HG02884 (cell line): ENCODE data around the gene ATP4B.
A peak's percentile ranks its signal among the peaks of the same experiment; 100 is the strongest.

Source experiments
- ATAC-seq: cut with Tn5 transposase; IDR thresholded peaks from one replicate; pipeline ENCODE4 v1.9.1; 2021; ENCODE audit warnings: mild to moderate bottlenecking, moderate library complexity; ENCODE audit not compliant: unreplicated experiment

ATP4B gene

DNA sequence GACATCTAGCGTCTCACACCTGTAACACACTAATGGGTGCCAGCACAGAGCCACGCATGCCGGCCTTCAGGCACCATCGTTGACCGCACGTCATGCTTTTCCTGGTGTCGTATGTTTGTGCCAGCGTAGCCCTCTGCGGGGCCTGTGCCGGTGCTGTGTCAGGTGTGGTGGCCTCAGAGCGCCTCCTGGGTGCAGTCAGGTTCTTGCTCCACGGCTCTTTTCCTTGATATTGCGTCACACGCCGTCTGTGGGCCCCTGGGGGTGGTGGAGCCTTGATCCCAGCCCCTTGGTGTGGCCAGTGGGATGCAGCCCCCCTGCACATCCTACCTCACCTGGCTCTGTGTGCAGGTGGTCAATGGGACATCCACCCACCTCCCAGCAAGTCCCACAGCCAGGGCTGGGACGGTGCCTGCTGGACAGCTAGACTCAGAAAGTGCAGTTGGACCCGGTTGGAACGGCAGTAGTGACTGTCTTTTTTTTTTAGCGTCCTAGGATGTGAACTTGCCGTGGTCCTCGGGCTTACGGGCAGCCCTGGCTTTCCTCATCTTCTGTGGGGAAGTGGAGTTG lies 48.9 kb downstream of the ATP4B start:
- ATAC-seq: no peak

DNA sequence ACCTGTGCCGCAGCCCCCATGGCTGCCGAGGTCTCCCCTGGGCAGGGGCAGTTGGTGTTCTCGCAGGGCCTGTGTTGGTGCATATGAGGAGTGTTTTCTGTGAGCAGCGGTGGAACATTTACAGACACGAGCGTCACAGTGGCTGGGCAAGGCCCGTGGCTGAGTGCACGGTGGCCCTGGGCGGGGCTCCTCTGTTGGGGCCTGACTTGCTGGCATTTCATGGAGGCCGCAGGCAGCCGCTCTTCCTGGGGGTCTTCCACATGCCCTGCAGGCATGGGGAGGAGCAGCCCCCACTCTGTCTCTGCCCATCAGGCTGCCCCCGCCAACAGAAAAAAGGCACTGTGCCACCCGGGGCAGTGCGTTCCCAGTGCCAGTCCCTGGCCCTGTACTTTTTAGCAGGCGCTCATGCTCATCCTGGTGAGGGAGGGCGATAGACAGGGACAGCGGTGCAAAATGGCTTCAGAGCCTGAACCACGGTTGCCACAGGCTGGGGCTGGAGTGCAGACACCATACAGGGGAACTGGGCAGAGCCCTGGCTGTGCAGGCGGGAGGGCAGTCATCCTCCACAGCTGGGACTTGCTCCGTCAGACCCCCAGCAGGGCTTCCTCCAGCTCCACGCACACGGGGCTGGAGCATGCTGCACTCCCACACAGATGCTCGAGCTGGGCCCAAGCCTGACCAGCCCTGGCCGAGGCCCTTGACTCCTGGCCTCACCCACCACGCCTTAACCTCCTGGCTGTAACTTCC lies 49.9 kb downstream of the ATP4B start:
- no peak for ATAC-seq

DNA sequence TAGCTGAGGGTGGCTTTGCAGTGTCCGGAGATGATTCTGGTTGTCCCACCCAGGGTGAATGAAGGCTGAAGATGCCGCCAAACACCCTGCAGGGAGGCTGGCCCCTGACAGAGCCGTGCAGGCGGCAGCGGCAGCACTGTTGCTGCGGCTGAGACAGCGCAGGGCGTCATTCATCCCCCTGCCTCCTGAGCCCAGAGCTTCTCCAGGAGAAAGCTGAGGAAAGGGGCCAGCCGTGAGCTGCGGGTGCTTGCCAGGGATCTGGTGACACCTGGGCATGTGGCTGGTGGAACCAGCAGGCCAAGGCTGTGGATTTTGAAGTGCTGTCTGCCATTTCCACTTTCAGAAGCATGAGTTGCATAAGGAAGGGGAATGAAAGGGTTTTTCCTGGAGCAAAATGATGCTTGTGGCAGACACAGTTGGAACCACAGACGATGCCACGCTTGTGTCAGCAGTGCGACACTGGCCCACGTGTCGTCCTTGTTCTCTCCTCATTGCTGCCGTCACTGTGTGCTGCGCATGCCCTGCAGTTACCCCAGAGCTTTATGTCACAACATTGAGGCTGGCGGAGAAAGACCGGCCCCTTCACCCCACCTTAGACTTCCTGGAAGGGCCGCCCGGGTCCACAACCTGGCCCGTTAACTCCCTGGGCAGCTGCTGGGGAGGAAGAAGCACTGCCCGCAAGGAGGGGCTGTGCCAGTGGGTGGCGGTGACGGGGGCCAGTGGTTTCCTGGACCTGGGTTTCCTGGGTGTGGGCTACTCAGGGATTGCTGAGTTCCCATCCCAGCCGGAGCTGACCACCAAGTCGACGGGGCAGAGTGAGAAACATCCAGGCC lies 50.7 kb downstream of the ATP4B start:
- no peak for ATAC-seq

DNA sequence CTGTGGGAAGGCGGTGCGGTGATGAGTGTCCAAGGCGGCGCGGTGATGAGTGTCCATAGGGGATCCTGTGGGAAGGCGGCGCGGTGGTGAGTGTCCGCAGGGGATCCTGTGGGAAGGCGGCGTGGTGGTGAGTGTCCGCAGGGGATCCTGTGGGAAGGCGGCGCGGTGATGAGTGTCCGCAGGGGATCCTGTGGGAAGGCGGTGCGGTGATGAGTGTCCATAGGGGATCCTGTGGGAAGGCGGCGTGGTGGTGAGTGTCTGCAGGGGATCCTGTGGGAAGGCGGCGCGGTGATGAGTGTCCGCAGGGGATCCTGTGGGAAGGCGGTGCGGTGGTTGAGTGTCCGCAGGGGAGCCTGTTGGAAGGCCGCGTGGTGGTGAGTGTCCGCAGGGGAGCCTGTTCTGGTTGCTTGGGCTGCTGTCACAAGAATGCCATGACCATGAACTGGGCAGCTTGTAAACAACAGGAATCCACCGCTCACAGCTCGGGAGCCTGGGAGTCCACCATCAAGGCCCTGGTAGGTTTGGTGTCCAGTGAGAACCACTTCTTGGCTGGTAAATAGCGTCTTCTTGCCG lies 52.0 kb downstream of the ATP4B start:
- ATAC-seq: no peak

DNA sequence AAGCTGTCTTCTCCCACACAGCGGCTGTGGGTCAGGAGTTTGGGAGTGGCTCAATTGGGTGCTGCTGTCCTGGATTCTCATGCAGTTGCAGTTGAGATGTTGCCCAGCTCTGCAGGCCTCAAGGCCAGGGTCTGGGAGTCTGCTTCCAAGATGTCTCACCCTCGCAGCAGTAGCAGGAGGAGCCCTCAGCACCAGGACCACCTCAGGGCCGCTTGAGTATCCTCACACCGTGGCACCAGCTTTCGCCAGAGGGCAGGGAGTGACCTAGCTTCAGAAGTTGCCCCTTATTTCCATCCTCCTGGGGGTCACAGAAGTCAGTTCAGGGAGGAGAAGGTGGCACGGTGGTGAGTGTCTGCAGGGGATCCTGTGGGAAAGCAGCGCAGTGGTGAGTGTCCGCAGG lies 52.5 kb downstream of the ATP4B start:
- ATAC-seq: no peak

DNA sequence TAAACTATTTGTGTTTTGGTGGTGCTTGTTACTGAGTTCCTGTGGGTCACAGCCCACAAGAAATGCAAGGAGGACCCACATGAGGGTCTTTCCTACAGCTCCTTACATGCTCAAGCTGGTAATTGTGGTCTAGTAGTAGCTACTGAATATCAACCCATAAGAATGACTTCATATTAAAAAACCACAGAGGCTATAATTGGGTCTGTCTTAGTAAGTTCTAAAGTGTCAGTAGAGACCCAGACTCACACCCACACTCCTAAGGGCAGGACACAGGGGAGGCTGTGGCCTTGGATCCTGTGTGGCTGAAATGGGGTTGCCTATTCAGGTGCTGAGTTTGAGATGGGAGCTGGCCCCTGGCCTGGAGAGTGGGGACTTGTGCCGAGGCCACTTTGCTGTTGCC lies 53.8 kb downstream of the ATP4B start:
- ATAC-seq: peak; percentile 81

DNA sequence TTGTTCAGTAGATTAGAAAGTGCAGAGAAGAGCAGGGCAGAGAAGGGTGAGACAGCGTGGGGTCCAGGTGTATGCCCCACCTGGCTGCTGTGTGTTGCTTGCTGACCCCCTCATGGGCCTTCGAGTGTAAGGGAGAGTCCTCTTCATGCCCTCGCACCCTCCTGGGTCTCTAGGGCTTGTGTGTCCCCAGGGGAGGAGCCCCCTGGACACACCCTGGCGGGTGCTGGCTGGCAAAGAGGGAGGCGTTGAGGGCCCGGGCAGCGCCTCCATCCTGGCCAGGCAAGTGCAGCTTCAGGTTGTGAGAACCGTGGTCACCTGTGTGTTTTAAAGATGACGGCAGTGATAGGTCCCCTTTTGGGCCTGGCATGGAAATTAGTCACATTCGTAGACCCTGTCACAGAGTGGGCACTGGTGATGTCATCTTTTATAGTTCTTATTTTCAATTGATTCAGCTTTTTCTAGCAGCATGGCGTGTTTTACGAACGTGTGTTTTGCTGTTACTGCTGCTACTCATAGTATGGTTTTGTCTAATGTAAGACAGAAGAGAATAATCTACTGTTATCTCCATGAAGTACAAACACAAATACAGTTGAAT lies 54.8 kb downstream of the ATP4B start:
- ATAC-seq: no peak

DNA sequence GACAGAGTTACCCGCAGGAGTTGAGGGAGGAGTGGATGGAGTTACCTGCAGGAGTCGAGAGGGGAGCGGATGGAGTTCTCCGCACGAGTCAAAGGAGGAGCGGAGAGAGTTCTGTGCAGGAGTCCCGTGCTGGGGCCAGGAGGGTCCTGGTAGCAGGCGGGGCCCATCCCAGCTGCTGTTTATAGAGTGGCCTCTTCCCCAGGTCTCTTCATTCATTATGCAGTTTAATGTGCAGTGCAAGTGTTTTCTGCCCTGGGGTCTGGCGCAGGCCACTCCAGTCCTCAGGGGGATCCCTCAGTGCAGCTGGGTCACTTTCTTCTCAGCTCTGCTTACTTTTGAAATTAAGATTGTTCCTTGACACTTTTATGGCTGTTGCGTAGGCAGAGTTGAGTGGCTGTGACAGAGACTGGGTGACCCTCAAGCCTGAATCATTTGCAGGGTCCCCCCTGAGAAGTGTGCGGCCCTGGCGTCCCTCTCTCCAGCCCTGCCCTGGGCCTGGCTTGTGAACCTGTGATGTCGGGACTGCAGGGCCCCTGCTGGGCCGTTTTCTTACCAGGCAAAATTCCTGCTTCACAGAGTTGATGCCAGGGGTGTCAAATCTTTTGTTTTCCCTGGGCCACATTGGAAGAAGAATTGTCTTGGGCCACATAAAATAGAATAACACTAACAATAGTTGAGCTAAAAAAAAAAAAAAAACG lies 55.6 kb downstream of the ATP4B start:
- ATAC-seq: no peak

DNA sequence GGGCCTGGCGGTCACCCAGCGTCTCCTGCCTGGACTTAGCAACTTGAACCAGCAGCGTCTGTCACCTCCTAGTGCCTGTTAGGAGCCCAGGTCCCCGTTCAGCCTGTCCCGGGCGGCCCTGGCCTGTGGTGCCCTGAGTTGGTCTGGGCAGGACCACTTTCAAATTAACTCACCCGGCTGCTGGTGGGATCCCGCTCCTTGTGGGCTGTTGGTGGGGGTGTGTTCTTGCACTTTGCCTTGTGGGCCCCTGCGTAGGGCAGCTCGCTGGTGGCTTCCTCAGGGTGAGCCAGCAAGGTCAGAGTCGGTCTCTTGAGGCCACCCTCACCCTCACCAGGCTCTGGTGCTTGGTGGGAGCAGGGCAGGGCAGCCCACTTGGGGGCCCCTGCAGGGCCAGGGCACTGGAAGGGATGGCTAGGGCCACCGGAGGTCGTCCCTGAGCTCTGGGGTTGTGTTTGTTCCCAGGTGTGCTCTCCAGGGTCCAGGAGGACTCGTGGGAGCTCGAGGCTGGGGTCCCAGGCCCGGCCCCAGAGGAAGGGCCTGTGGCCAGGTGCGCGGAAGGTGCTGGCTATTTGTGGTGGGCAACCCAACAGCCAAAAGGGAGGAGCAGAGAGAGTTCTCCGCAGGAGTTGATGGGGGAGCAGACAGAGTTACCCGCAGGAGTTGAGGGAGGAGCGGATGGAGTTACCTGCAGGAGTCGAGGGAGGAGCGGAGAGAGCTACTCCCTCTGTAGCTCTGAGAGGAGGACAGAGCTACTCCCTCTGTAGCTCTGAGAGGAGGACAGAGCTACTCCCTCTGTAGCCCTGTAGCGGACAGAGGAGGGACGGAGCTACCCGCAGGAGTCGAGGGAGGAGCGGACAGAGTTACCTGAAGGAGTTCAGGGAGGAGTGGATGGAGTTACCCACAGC lies 56.6 kb downstream of the ATP4B start:
- no peak for ATAC-seq

DNA sequence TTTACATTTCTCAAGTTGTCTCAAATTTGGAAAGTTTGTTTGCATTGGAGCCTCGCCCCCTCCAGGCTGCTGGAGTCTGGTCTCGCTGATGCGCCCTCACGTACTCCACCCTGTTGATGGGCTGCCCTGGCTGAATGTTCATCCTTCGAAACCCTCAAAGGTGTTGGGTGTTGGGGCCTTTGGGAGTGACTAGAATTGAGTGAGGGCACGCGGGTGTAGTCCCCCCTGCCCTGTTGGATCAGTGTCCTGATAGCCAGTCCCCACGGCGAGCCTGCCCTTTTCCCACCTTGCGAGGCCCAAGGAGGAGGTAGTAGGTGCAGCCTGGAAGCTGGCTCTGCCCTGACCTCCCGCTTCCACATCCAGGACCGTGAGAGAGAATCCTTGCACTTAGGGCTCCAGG lies 58.6 kb downstream of the ATP4B start:
- no peak for ATAC-seq
